ENCODE results near the gene NEK9. TPM values are rescaled to one million over a fixed set of nuclear protein-coding genes. Genes with fewer than 3 reads are reported as not detected.
"Not testable (repeated sequence)": the region's sequence is repeated elsewhere in the genome, so short reads cannot be mapped to it uniquely, and the experiment has no call there.

The NEK9 gene
- total RNA-seq, 3 donors from 2014 or later = 52.1 to 79.2 (median 71.8) TPM

DNA sequence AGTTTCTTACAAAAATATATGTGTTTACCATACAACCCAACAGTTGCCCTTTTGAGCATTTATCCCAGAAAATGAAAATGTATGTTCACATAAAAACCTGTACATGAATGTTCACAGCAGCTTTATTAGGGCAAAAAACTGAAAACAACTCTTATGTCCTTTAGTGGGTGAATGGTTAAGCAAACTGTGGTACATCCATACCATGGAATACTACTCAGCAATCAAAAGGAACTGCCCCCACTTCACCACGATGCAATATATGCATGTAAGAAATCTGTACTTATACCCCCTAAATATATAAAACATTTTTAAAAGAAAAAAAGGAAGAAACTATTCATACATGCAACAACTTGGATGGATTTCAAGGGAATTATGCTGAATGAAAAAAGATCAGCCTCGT lies 6.7 kb upstream of the NEK9 start:
- intact Hi-C loops (cut with DNase I; ENCODE audit: low total_unique reads) = loop anchor here (5.0 kb wide), 1 partner anchor 169 kb away; no protein-coding TSS in a partner anchor
- DNase-seq (ENCODE audit: low spot score in 2 of 2) = no peak
- no peaks in the 10 kb centered on the region for H3K27me3 ChIP-seq
- no peaks in the 10 kb centered on the region for H3K36me3 ChIP-seq
- peak overlapping the region in 1 of 2 donors; percentile 69 for H3K27ac ChIP-seq
- no peaks in the 10 kb centered on the region for H3K9me3 ChIP-seq
- no peaks in the 10 kb centered on the region for H3K4me1 ChIP-seq
- H3K4me3 ChIP-seq = no peak overlapping the region
- TF ChIP-seq, protein P1, sequence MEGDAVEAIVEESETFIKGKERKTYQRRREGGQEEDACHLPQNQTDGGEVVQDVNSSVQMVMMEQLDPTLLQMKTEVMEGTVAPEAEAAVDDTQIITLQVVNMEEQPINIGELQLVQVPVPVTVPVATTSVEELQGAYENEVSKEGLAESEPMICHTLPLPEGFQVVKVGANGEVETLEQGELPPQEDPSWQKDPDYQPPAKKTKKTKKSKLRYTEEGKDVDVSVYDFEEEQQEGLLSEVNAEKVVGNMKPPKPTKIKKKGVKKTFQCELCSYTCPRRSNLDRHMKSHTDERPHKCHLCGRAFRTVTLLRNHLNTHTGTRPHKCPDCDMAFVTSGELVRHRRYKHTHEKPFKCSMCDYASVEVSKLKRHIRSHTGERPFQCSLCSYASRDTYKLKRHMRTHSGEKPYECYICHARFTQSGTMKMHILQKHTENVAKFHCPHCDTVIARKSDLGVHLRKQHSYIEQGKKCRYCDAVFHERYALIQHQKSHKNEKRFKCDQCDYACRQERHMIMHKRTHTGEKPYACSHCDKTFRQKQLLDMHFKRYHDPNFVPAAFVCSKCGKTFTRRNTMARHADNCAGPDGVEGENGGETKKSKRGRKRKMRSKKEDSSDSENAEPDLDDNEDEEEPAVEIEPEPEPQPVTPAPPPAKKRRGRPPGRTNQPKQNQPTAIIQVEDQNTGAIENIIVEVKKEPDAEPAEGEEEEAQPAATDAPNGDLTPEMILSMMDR (IDR thresholded peaks at IDR 0.05) = no peak

DNA sequence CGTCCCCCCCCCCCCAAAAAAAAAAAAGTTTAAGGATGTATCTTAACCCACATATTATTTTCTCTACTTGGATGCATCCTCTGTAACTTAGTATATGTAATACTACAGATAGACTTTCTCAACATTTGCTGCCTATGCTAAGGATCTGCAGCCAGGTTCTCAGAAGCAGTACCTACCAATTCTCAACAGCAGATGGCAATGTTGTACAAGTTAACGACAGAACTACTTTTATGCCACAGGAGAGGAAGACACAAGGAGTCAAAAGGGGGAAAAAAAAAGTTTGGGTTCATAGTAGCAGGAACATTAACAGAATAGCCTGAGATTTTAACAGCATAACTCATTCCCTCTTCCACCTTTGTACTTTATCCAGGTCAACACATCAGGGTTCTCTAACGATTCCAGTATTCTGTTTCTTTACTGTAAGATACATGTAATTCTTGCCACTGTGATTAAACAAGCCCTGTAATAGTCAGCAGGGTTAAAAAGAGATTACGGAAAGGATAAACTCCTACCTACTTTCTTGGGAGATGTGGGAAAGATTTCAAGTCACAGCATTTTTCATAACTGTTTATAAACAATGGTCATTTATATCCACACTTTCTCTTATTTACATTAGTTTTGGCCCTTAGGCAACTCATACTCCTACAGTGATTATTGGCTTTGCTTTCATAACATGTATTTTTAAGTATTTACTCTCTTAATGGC lies 5.7 kb upstream of the NEK9 start:
- H3K4me1 ChIP-seq = peaks cover 0 to 7% of the 10 kb centered on the region in 2 donors
- no peaks in the 10 kb centered on the region for H3K36me3 ChIP-seq
- intact Hi-C loops (cut with DNase I; ENCODE audit: low total_unique reads) = loop anchor here (5.0 kb wide), 1 partner anchor 170 kb away; no protein-coding TSS in a partner anchor
- TF ChIP-seq, protein P1 (IDR thresholded peaks at IDR 0.05) = peak; percentile 84 to 92 (median 89)
- TF ChIP-seq POLR2AphosphoS5 (IDR thresholded peaks at IDR 0.05) (no peak), POLR2A (IDR thresholded peaks at IDR 0.05) (no peak)
- peak in 1 of 2 donors; percentile 51 for DNase-seq (ENCODE audit: low spot score in 2 of 2)
- H3K4me3 ChIP-seq = no peak overlapping the region
- peak overlapping the region; percentile 64 to 69 for H3K27ac ChIP-seq
- no peaks in the 10 kb centered on the region for H3K27me3 ChIP-seq
- no peaks in the 10 kb centered on the region for H3K9me3 ChIP-seq

DNA sequence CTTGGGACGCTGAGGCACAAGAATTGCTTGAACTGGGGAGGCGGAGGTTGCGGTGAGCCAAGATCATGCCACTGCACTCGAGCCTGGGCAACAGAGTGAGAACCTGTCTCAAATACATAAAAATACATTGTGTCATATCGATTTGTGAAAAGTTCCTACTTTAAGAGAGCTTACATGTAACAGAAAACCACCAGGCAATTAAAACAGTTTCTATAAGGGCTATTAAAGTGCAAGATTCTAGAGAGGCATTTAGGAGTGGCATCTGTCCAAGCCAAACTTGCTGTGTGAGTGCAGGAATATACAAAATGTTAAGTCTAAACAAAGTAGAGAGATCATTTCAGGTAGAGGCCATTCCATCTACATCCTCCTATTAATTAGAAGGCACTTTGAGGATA lies 1.7 kb upstream of the NEK9 start:
- Histone ChIP-seq H3K4me3 (no peak overlapping the region), H3K36me3 (no peaks in the 10 kb centered on the region), H3K9me3 (no peaks in the 10 kb centered on the region), H3K27me3 (no peaks in the 10 kb centered on the region), H3K4me1 (peaks cover 0 to 18% of the 10 kb centered on the region in 2 donors), H3K27ac (no peak overlapping the region)
- intact Hi-C loops (cut with DNase I; ENCODE audit: low total_unique reads) = no loop called here
- DNase-seq (ENCODE audit: low spot score in 2 of 2) = no peak
- TF ChIP-seq POLR2AphosphoS5 (IDR thresholded peaks at IDR 0.05) = no peak

GRCh38 chr14:75127903-75128595 lies 1.2 kb upstream of the NEK9 start:
- intact Hi-C loops (cut with DNase I; ENCODE audit: low total_unique reads) = no loop called here
- DNase-seq (ENCODE audit: low spot score in 2 of 2) = no peak
- no peaks in the 10 kb centered on the region for H3K27me3 ChIP-seq
- H3K9me3 ChIP-seq = no peaks in the 10 kb centered on the region
- H3K36me3 ChIP-seq = no peaks in the 10 kb centered on the region
- peak overlapping the region; percentile 96 to 97 for H3K27ac ChIP-seq
- no peak for TF ChIP-seq POLR2A (IDR thresholded peaks at IDR 0.05)
- TF ChIP-seq, protein P1 (IDR thresholded peaks at IDR 0.05) = no peak
- no peak for TF ChIP-seq POLR2AphosphoS5 (IDR thresholded peaks at IDR 0.05)
- peaks cover 0 to 18% of the 10 kb centered on the region in 2 donors for H3K4me1 ChIP-seq
- H3K4me3 ChIP-seq = peak overlapping the region; percentile 63 to 98 (median 83)

DNA sequence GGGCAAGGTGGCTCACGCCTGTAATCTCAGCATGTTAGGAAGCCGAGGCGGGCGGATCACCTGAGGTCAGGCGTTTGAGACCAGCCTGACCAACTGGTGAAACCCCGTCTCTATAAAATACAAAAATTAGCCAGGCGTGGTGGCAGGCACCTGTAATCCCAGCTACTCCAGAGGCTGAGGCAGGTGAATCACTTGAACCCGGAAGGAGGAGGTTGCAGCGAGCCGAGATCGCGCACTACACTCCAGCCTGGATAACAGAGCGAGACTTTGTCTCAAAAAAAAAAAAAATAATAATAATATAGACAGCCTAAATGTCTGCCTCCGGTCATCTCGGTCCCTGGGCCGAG lies 599 bp upstream of the NEK9 start:
- Histone ChIP-seq H3K27ac (peak overlapping the region; percentile 96 to 97), H3K4me1 (peaks cover 0 to 18% of the 10 kb centered on the region in 2 donors), H3K4me3 (peak overlapping the region; percentile 63 to 98 (median 83))
- intact Hi-C loops (cut with DNase I; ENCODE audit: low total_unique reads); H3K27me3 ChIP-seq; H3K36me3 ChIP-seq; DNase-seq (ENCODE audit: low spot score in 2 of 2); H3K9me3 ChIP-seq: not testable (repeated sequence)

GRCh38 chr14:75126121-75126544 lies 715 bp downstream of the NEK9 start:
- intact Hi-C loops (cut with DNase I; ENCODE audit: low total_unique reads) = no loop called here
- TF ChIP-seq, protein P1 (IDR thresholded peaks at IDR 0.05) = no peak
- no peak for TF ChIP-seq POLR2A (IDR thresholded peaks at IDR 0.05)
- no peak for TF ChIP-seq POLR2AphosphoS5 (IDR thresholded peaks at IDR 0.05)
- Histone ChIP-seq H3K4me3 (peak overlapping the region; percentile 63 to 98 (median 83)), H3K9me3 (no peaks in the 10 kb centered on the region), H3K36me3 (no peaks in the 10 kb centered on the region), H3K4me1 (peaks cover 0 to 18% of the 10 kb centered on the region in 2 donors), H3K27ac (peak overlapping the region; percentile 96 to 97), H3K27me3 (no peaks in the 10 kb centered on the region)
- no peak for DNase-seq (ENCODE audit: low spot score in 2 of 2)
